ENCODE data around the gene KAZN. TPM values are rescaled to one million over a fixed set of nuclear protein-coding genes. Genes with fewer than 3 reads are reported as not detected.

KAZN gene
- polyA plus RNA-seq, 2 donors: 29.3 to 32.0 TPM

DNA sequence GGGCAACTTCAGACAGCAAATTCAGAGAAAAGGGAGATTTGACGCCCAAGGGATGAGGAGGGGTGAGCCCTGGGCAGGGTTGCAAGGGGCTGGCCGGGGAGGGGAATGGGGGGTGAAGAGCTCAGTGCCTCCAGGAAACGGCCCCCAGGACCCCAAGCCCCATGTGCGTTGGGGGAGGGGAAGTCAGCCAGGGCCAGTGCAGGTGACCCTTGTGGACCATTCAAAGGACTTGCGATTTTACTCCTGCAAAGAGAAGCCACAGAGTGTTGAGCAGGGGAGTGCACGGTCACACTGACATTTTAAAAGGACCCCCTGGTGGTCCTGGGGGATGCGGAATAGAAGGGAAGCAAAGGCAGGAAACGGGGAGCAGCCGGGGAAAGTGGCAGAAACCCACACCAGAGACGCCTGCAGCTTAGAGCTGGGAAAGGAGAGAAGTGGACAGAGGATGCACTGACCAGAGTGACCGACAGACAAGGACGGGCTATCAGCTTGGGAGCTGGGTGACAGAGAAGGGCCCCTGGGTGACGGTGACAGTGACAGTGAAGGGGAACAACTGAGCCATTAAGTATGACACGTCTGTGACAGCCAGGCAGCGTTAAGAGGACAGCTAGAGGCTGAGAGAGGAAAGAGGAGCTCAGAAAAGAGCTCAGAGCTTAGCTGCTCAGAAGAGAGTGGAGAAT is 501.1 kb downstream of the KAZN start:
- no peaks in the 10 kb centered on the region for H3K27me3 ChIP-seq (ENCODE audit: control insufficient read depth in 1 of 2, insufficient read depth in 2 of 2, low read length in 2 of 2)
- no peak overlapping the region for H3K4me3 ChIP-seq (ENCODE audit: low read depth in 1 of 2, low read length in 2 of 2)
- no peak overlapping the region for H3K27ac ChIP-seq (ENCODE audit: low read depth in 2 of 2, low read length in 1 of 2)
- H3K36me3 ChIP-seq (ENCODE audit: control insufficient read depth in 2 of 2, insufficient read depth in 2 of 2, low read length in 1 of 2): no peaks in the 10 kb centered on the region
- 54 to 56% methylated on average over 15 of the region's 15 CpGs for WGBS, 2 donors
- no peaks in the 10 kb centered on the region for H3K9me3 ChIP-seq (ENCODE audit: control insufficient read depth in 2 of 2, insufficient read depth in 1 of 2, low read depth in 1 of 2, low read length in 1 of 2)
- H3K4me1 ChIP-seq (ENCODE audit: control insufficient read depth in 2 of 2, insufficient read depth in 2 of 2, low read length in 1 of 2): no peaks in the 10 kb centered on the region

- Histone ChIP-seq H3K4me3 (ENCODE audit: low read depth in 1 of 2, low read length in 2 of 2) (no peak overlapping the region), H3K27me3 (ENCODE audit: control insufficient read depth in 1 of 2, insufficient read depth in 2 of 2, low read length in 2 of 2) (no peaks in the 10 kb centered on the region), H3K9me3 (ENCODE audit: control insufficient read depth in 2 of 2, insufficient read depth in 1 of 2, low read depth in 1 of 2, low read length in 1 of 2) (no peaks in the 10 kb centered on the region), H3K36me3 (ENCODE audit: control insufficient read depth in 2 of 2, insufficient read depth in 2 of 2, low read length in 1 of 2) (no peaks in the 10 kb centered on the region), H3K27ac (ENCODE audit: low read depth in 2 of 2, low read length in 1 of 2) (no peak overlapping the region), H3K4me1 (ENCODE audit: control insufficient read depth in 2 of 2, insufficient read depth in 2 of 2, low read length in 1 of 2) (no peaks in the 10 kb centered on the region)
- 14 to 15% methylated on average over 15 to 16 of the region's 16 CpGs for WGBS, 2 donors
Measured at GRCh38 chr1:15100121-15100879, 501.8 kb downstream of the KAZN start.

GRCh38 chr1:15100880-15101760 is 502.6 kb downstream of the KAZN start:
- H3K36me3 ChIP-seq (ENCODE audit: control insufficient read depth in 2 of 2, insufficient read depth in 2 of 2, low read length in 1 of 2): no peaks in the 10 kb centered on the region
- no peaks in the 10 kb centered on the region for H3K9me3 ChIP-seq (ENCODE audit: control insufficient read depth in 2 of 2, insufficient read depth in 1 of 2, low read depth in 1 of 2, low read length in 1 of 2)
- no peak overlapping the region for H3K27ac ChIP-seq (ENCODE audit: low read depth in 2 of 2, low read length in 1 of 2)
- H3K4me3 ChIP-seq (ENCODE audit: low read depth in 1 of 2, low read length in 2 of 2): no peak overlapping the region
- 54 to 55% methylated on average over 21 of the region's 21 CpGs for WGBS, 2 donors
- H3K4me1 ChIP-seq (ENCODE audit: control insufficient read depth in 2 of 2, insufficient read depth in 2 of 2, low read length in 1 of 2): no peaks in the 10 kb centered on the region
- H3K27me3 ChIP-seq (ENCODE audit: control insufficient read depth in 1 of 2, insufficient read depth in 2 of 2, low read length in 2 of 2): no peaks in the 10 kb centered on the region

DNA sequence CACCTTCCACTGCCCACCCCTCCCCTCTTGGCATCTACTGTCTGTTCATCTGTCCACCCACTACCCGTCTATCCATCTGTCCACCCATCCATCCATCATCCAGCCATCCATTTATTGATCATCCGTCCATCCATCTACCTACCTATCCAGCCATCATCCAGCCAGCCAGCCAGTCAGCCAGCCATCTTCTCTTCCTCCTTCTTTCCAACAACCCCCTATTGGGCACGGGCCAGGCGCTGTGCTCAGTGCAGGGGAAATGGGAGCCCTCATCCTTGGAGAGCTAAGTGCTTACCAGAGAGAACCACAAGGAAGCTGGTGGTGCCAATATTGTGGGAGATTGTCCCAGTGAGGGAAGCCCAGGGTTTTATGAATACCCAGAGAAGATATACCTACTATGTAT is 503.3 kb downstream of the KAZN start:
- Histone ChIP-seq H3K27ac (ENCODE audit: low read depth in 2 of 2, low read length in 1 of 2) (no peak overlapping the region), H3K4me3 (ENCODE audit: low read depth in 1 of 2, low read length in 2 of 2) (no peak overlapping the region), H3K4me1 (ENCODE audit: control insufficient read depth in 2 of 2, insufficient read depth in 2 of 2, low read length in 1 of 2) (no peaks in the 10 kb centered on the region), H3K9me3 (ENCODE audit: control insufficient read depth in 2 of 2, insufficient read depth in 1 of 2, low read depth in 1 of 2, low read length in 1 of 2) (no peaks in the 10 kb centered on the region), H3K27me3 (ENCODE audit: control insufficient read depth in 1 of 2, insufficient read depth in 2 of 2, low read length in 2 of 2) (no peaks in the 10 kb centered on the region), H3K36me3 (ENCODE audit: control insufficient read depth in 2 of 2, insufficient read depth in 2 of 2, low read length in 1 of 2) (no peaks in the 10 kb centered on the region)
- 78 to 81% methylated on average over 4 of the region's 4 CpGs for WGBS, 2 donors

DNA sequence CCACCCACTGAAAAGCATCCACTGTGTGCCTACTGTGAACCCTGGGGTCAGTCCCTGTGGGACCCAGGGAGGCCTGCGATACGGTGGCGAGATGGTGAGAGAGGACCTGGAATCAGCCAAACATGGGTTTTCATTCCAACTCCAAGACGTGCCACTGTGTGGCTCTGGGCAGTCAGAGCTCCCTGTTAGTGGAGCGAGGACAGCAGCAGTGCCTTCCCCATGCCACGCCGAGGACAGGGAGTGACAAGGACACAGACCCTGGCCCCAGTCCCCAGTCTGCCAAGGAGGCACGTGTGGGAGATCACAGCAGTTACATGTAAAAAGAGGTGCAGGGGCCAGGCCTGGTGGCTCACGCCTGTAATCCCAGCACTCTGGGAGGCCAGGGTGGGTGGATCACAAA is 504.2 kb downstream of the KAZN start:
- Histone ChIP-seq H3K27ac (ENCODE audit: low read depth in 2 of 2, low read length in 1 of 2) (no peak overlapping the region), H3K27me3 (ENCODE audit: control insufficient read depth in 1 of 2, insufficient read depth in 2 of 2, low read length in 2 of 2) (no peaks in the 10 kb centered on the region)
- 88 to 89% methylated on average over 9 of the region's 9 CpGs for WGBS, 2 donors

DNA sequence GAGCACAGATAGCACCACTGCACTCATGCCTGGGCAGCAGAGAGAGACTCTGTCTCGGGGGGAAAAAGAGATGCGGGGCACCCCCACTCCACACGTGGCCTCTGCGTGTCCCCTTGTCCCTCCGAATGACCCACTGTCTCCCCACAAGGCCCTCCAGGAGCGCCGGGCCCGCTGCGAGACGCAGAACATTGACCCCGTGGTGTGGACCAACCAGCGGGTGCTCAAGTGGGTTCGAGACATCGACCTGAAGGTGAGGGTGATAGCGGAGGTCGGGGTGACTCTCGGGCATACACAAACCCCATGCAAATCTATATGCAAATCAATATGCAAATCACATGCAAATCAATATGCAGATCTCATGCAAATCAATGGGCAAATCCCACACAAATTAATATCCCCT is 504.7 kb downstream of the KAZN start:
- no peaks in the 10 kb centered on the region for H3K36me3 ChIP-seq (ENCODE audit: control insufficient read depth in 2 of 2, insufficient read depth in 2 of 2, low read length in 1 of 2)
- no peak overlapping the region for H3K4me3 ChIP-seq (ENCODE audit: low read depth in 1 of 2, low read length in 2 of 2)
- H3K27me3 ChIP-seq (ENCODE audit: control insufficient read depth in 1 of 2, insufficient read depth in 2 of 2, low read length in 2 of 2): no peaks in the 10 kb centered on the region
- 92 to 95% methylated on average over 17 of the region's 17 CpGs for WGBS, 2 donors
- no peaks in the 10 kb centered on the region for H3K4me1 ChIP-seq (ENCODE audit: control insufficient read depth in 2 of 2, insufficient read depth in 2 of 2, low read length in 1 of 2)
- H3K9me3 ChIP-seq (ENCODE audit: control insufficient read depth in 2 of 2, insufficient read depth in 1 of 2, low read depth in 1 of 2, low read length in 1 of 2): no peaks in the 10 kb centered on the region
- H3K27ac ChIP-seq (ENCODE audit: low read depth in 2 of 2, low read length in 1 of 2): no peak overlapping the region

More for the DNA sequence above, 504.2 kb downstream of the KAZN start:
- Histone ChIP-seq H3K4me1 (ENCODE audit: control insufficient read depth in 2 of 2, insufficient read depth in 2 of 2, low read length in 1 of 2) (no peaks in the 10 kb centered on the region), H3K36me3 (ENCODE audit: control insufficient read depth in 2 of 2, insufficient read depth in 2 of 2, low read length in 1 of 2) (no peaks in the 10 kb centered on the region), H3K4me3 (ENCODE audit: low read depth in 1 of 2, low read length in 2 of 2) (no peak overlapping the region), H3K9me3 (ENCODE audit: control insufficient read depth in 2 of 2, insufficient read depth in 1 of 2, low read depth in 1 of 2, low read length in 1 of 2) (no peaks in the 10 kb centered on the region)

- WGBS, 2 donors: 85 to 88% methylated on average over 10 of the region's 10 CpGs
- Histone ChIP-seq H3K36me3 (ENCODE audit: control insufficient read depth in 2 of 2, insufficient read depth in 2 of 2, low read length in 1 of 2) (no peaks in the 10 kb centered on the region), H3K4me1 (ENCODE audit: control insufficient read depth in 2 of 2, insufficient read depth in 2 of 2, low read length in 1 of 2) (no peaks in the 10 kb centered on the region), H3K27me3 (ENCODE audit: control insufficient read depth in 1 of 2, insufficient read depth in 2 of 2, low read length in 2 of 2) (no peaks in the 10 kb centered on the region), H3K27ac (ENCODE audit: low read depth in 2 of 2, low read length in 1 of 2) (no peak overlapping the region), H3K4me3 (ENCODE audit: low read depth in 1 of 2, low read length in 2 of 2) (no peak overlapping the region), H3K9me3 (ENCODE audit: control insufficient read depth in 2 of 2, insufficient read depth in 1 of 2, low read depth in 1 of 2, low read length in 1 of 2) (no peaks in the 10 kb centered on the region)
Measured at GRCh38 chr1:15103906-15104305, 505.4 kb downstream of the KAZN start.

GRCh38 chr1:15104768-15105167 is 506.3 kb downstream of the KAZN start:
- H3K36me3 ChIP-seq (ENCODE audit: control insufficient read depth in 2 of 2, insufficient read depth in 2 of 2, low read length in 1 of 2): no peaks in the 10 kb centered on the region
- no peaks in the 10 kb centered on the region for H3K9me3 ChIP-seq (ENCODE audit: control insufficient read depth in 2 of 2, insufficient read depth in 1 of 2, low read depth in 1 of 2, low read length in 1 of 2)
- H3K4me3 ChIP-seq (ENCODE audit: low read depth in 1 of 2, low read length in 2 of 2): no peak overlapping the region
- H3K27me3 ChIP-seq (ENCODE audit: control insufficient read depth in 1 of 2, insufficient read depth in 2 of 2, low read length in 2 of 2): no peaks in the 10 kb centered on the region
- no peaks in the 10 kb centered on the region for H3K4me1 ChIP-seq (ENCODE audit: control insufficient read depth in 2 of 2, insufficient read depth in 2 of 2, low read length in 1 of 2)
- H3K27ac ChIP-seq (ENCODE audit: low read depth in 2 of 2, low read length in 1 of 2): no peak overlapping the region

DNA sequence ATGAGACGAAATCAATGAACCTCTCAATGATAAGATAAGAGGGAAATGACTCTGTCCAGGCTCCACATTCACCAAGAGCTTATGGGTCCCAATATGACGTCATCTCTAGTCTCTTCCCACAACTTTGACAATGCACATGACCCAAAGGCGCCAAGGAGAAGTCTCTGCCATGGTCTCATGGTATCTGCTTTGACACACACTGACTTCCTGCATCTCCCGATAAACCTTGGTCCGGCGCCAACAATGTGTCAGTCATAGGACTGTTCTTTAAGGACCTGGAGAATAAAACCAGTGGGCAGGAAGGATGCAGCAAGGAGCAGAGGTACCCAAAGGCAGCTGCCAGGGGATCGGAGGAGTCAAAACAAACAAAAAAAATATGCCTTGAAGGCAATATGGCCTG is 508.1 kb downstream of the KAZN start:
- Histone ChIP-seq H3K36me3 (ENCODE audit: control insufficient read depth in 2 of 2, insufficient read depth in 2 of 2, low read length in 1 of 2) (no peaks in the 10 kb centered on the region), H3K9me3 (ENCODE audit: control insufficient read depth in 2 of 2, insufficient read depth in 1 of 2, low read depth in 1 of 2, low read length in 1 of 2) (no peaks in the 10 kb centered on the region), H3K27me3 (ENCODE audit: control insufficient read depth in 1 of 2, insufficient read depth in 2 of 2, low read length in 2 of 2) (no peaks in the 10 kb centered on the region), H3K4me1 (ENCODE audit: control insufficient read depth in 2 of 2, insufficient read depth in 2 of 2, low read length in 1 of 2) (no peaks in the 10 kb centered on the region), H3K4me3 (ENCODE audit: low read depth in 1 of 2, low read length in 2 of 2) (no peak overlapping the region), H3K27ac (ENCODE audit: low read depth in 2 of 2, low read length in 1 of 2) (no peak overlapping the region)
- 39 to 55% methylated on average over 7 of the region's 7 CpGs for WGBS, 2 donors
